ENCODE data around the gene RNF208. TPM values are rescaled to one million over a fixed set of nuclear protein-coding genes. Genes with fewer than 3 reads are reported as not detected.
"Not testable (repeated sequence)": the region's sequence is repeated elsewhere in the genome, so short reads cannot be mapped to it uniquely, and the experiment has no call there.

RNF208 gene
- total RNA-seq, 1 donor from 2014 or later, result 0.76 TPM

- DNase-seq (ENCODE audit: extremely low read depth, low read depth, low spot score), result no peak
These were observed 31.9 kb upstream of the RNF208 start for GRCh38 chr9:137253717-137254623.

- DNase-seq (ENCODE audit: extremely low read depth, low read depth, low spot score), result no peak
These were observed 30.8 kb upstream of the RNF208 start for GRCh38 chr9:137252555-137253506.

GRCh38 chr9:137251490-137252268, 29.6 kb upstream of the RNF208 start:
- DNase-seq (ENCODE audit: extremely low read depth, low read depth, low spot score), result no peak

- DNase-seq (ENCODE audit: extremely low read depth, low read depth, low spot score), result no peak
These were observed 29.1 kb upstream of the RNF208 start, which contains the start of gene STPG3 for GRCh38 chr9:137251194-137251461. Gene STPG3 (plus strand): TSS chr9:137251286. CDS start chr9:137251287, 1 bp downstream.

- DNase-seq (ENCODE audit: extremely low read depth, low read depth, low spot score), result no peak
These were observed 28.5 kb upstream of the RNF208 start for GRCh38 chr9:137250329-137251193.

GRCh38 chr9:137247916-137248175, 25.8 kb upstream of the RNF208 start:
- DNase-seq (ENCODE audit: extremely low read depth, low read depth, low spot score), result no peak

GRCh38 chr9:137247135-137247915, 25.3 kb upstream of the RNF208 start:
- DNase-seq (ENCODE audit: extremely low read depth, low read depth, low spot score), result no peak

GRCh38 chr9:137245450-137246421, 23.7 kb upstream of the RNF208 start:
- DNase-seq (ENCODE audit: extremely low read depth, low read depth, low spot score), result no peak

GRCh38 chr9:137244486-137245449, 22.7 kb upstream of the RNF208 start:
- DNase-seq (ENCODE audit: extremely low read depth, low read depth, low spot score), result no peak

- no peak for DNase-seq (ENCODE audit: extremely low read depth, low read depth, low spot score)
These were observed 21.8 kb upstream of the RNF208 start for GRCh38 chr9:137243626-137244485.

GRCh38 chr9:137243266-137243625, 21.2 kb upstream of the RNF208 start:
- not testable (repeated sequence) for DNase-seq (ENCODE audit: extremely low read depth, low read depth, low spot score)

GRCh38 chr9:137242269-137243203, 20.5 kb upstream of the RNF208 start:
- DNase-seq (ENCODE audit: extremely low read depth, low read depth, low spot score), result no peak

GRCh38 chr9:137241490-137242268, 19.6 kb upstream of the RNF208 start:
- no peak for DNase-seq (ENCODE audit: extremely low read depth, low read depth, low spot score)

- peak; percentile 97 for DNase-seq (ENCODE audit: extremely low read depth, low read depth, low spot score)
These were observed 18.9 kb upstream of the RNF208 start, which contains the start of gene TUBB4B for GRCh38 chr9:137240841-137241489. Gene TUBB4B (plus strand): TSS chr9:137241287. CDS start chr9:137241361, 74 bp downstream.

Data from glomerular endothelial cell (primary cell).